ENCODE data around the gene UBQLN4. TPM values are rescaled to one million over a fixed set of nuclear protein-coding genes. Genes with fewer than 3 reads are reported as not detected.

The UBQLN4 gene
- total RNA-seq, 4 donors from 2014 or later: 15.1 to 16.5 (median 16.2) TPM

DNA sequence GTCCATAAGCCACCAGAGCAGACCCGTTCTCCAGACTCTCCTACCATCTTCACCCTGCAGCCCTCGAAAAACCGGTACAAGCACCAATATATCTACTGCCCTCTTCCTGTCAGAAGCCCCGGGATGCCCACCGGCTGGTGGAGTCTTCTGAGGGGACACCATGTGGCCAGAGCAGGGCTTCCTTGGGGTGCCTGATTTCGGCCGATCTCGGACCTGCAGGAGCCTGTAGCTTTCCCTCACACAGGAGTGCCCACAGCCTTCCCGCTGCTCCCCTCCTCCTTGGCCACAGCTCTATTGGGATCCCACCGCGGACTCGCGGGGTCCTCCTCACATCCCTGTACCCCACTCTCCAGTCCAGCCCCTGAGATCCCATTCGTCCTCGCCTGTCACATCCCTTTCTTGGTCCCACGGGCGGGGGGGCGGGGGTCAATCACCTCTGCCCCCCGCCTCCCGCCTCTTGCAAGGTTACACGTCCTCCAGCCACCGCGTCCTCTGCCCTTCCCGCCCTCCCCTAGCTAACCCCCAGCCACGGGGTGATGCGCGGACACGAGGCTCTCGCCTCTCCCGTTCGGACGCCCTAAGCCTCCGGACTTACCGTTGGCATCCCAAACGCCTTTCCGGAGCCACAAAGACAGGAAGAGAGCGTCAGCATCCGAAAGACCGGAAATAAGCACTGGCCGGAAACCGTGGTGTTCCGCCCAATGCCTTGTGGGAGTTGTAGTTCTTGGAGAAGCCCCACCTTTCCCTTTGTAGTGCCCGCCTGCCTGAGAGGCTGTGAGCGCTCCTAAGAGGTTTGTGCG lies 33.1 kb downstream of the UBQLN4 start, which contains the start of gene SSR2:
Gene SSR2, minus strand, starts transcription at position 659 of the 800 bp plus-strand sequence. CDS start 784 bp downstream, outside the sequence.
- no peak for TF ChIP-seq CTCF (IDR thresholded peaks at IDR 0.05; ENCODE audit: low read depth)

DNA sequence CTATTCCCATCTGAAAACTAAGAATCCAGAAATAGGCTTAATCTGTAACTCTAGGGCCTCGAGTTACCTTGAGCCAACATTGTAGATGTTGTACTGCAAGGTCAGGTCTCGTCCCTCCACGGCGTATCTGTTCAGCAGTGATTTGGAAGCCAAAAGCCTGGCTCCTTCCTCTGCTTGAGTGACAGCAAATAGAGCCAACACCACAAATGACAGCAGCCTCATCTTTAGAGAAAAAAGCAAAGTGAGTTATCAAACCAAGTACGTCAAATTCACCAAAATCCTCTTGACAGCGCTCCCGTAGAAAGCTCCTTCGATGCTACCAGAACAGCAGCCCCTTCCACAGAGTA lies 33.7 kb downstream of the UBQLN4 start:
- TF ChIP-seq CTCF (IDR thresholded peaks at IDR 0.05; ENCODE audit: low read depth): no peak

DNA sequence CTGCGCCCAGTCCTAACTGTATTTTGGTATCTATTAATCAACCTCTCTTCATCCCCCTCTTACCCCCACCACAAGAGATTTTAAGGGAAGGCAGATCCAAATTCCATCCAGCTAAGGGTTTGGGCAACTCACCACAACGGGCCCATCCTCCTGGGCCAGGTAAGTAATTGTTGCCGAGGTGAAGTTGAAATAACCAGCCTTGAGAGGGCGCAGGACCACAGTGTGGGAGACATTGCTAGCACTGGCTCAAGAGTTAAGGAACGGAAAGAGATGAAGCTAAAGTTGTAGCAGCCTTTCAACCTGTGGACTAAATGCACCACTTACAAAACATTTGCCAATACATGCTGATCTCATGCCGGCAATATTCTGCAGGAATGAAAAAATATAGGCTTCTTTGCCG lies 38.8 kb downstream of the UBQLN4 start:
- no peak for TF ChIP-seq CTCF (IDR thresholded peaks at IDR 0.05; ENCODE audit: low read depth)

DNA sequence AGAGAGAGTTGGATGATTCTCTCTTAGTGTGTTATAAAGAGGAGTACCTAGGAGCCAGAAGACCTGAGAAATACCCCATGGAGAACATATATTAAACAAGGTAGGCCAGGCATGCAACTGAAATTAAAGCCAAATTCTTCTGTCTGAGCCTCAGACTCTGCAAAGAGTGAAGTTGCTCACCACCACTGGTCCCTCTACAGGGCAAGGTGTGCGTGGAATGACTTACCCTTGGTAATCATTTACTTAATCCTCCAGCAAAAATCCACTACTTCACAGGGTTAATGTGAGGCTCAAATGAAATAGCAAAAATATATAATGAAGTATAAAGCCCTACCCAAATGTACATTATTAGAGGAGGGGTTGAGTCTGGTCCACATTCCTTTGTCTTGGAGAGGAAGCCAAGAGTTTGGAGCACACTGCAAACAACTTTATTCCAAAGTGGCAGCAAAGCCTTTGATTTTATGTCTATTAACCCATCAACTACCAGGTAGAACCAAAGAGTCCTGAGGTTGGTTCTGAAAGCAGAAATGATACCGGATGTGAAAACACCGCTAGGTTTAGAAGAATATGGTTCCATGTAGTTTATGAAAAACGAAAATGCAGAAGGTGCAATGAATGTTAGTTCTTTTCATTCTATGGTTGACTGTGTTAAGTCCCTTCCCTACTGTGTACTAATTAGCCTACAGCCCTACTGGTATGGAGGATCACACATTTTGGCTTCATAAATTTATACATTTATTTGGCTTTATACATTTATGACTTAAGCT lies 41.4 kb downstream of the UBQLN4 start:
- TF ChIP-seq CTCF (IDR thresholded peaks at IDR 0.05; ENCODE audit: low read depth): no peak

DNA sequence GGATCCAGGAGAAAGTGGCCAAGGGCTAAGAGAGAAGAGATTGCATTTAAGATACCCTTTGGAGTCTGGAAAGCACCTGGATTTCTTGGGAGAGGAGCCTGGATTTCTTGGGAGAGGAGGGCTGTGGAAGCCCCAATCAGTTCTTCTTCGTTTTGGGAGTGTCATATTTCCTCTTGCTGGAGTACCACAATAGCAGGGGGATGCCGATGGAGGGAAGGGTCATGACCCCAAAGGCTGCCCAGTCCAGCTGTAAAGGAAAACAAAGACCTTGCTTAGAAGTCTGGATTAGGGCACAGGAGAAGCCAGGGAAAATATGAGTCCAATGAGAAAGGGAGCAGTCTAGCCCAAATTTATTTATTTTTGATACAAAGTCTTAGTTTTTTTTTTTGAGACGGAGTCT lies 44.2 kb downstream of the UBQLN4 start:
- no peak for TF ChIP-seq CTCF (IDR thresholded peaks at IDR 0.05; ENCODE audit: low read depth)

GRCh38 chr1:156006666-156007376 lies 46.8 kb downstream of the UBQLN4 start:
- no peak for TF ChIP-seq CTCF (IDR thresholded peaks at IDR 0.05; ENCODE audit: low read depth)

All from subcutaneous adipose tissue (tissue), 4 donors.